Astrocyte (in vitro differentiated cells and primary cell): ENCODE measurements around the gene FCMR. TPM values are rescaled to one million over a fixed set of nuclear protein-coding genes. Genes with fewer than 3 reads are reported as not detected.

Experiments used
- DNase-seq: peaks from one replicate; pipeline ENCODE4 v3.0.0-alpha.2; 2010; ENCODE audit warnings: low read depth
- FAIRE-seq: peaks from 2 replicates; lab custom pipeline; 2011; peaks lifted over from hg19 to GRCh38; lab: Jason Lieb, UNC
- H2AFZ ChIP-seq: 2 replicates; pipeline ENCODE4 v1.6.0; 2012; ENCODE audit warnings: low read depth, low read length, inconsistent platforms
- H3K27ac ChIP-seq: 2 replicates; pipeline ENCODE4 v1.5.1; 2011; ENCODE audit warnings: low read depth, low read length, inconsistent platforms
- H3K27me3 ChIP-seq: 2 replicates; pipeline ENCODE4 v1.6.0; 2011; ENCODE audit warnings: low read length, inconsistent platforms; ENCODE audit not compliant: insufficient read depth
- H3K36me3 ChIP-seq: 2 replicates; pipeline ENCODE4 v1.5.1; 2011; ENCODE audit warnings: low read length, inconsistent platforms; ENCODE audit not compliant: insufficient read depth
- H3K4me1 ChIP-seq: 2 replicates; pipeline ENCODE4 v1.5.1; 2011; ENCODE audit warnings: low read length, inconsistent platforms; ENCODE audit not compliant: insufficient read depth
- H3K4me2 ChIP-seq: 2 replicates; pipeline ENCODE4 v1.6.0; 2012; ENCODE audit warnings: low read length, inconsistent platforms
- H3K4me3 ChIP-seq: 2 replicates; pipeline ENCODE4 v1.5.1; 2011; ENCODE audit warnings: low read depth, mild to moderate bottlenecking, low read length, inconsistent platforms; ENCODE audit not compliant: insufficient read depth
- H3K79me2 ChIP-seq: 2 replicates; pipeline ENCODE4 v1.6.0; 2012; ENCODE audit warnings: mild to moderate bottlenecking, low read length, inconsistent platforms; ENCODE audit not compliant: insufficient read depth
- H3K9ac ChIP-seq: 2 replicates; pipeline ENCODE4 v1.6.0; 2012; ENCODE audit warnings: mild to moderate bottlenecking, low read length, inconsistent platforms
- H3K9me3 ChIP-seq: 2 replicates; pipeline ENCODE4 v1.5.1; 2012; ENCODE audit warnings: low read depth, mild to moderate bottlenecking, low read length, inconsistent platforms; ENCODE audit not compliant: insufficient read depth
- H4K20me1 ChIP-seq: 2 replicates; pipeline ENCODE4 v1.6.0; 2012; ENCODE audit warnings: low read length, inconsistent platforms; ENCODE audit not compliant: insufficient read depth
- H3K27ac Mint-ChIP-seq: one replicate; pipeline ENCODE4 v1.8.0; 2021; ENCODE audit warnings: mild to moderate bottlenecking, mixed read lengths; ENCODE audit not compliant: unreplicated experiment
- H3K27me3 Mint-ChIP-seq: one replicate; pipeline ENCODE4 v1.8.0; 2021; ENCODE audit warnings: low read depth, mixed read lengths; ENCODE audit not compliant: unreplicated experiment
- H3K36me3 Mint-ChIP-seq: one replicate; pipeline ENCODE4 v1.8.0; 2021; ENCODE audit warnings: low read depth, mixed read lengths; ENCODE audit not compliant: unreplicated experiment
- H3K4me1 Mint-ChIP-seq: one replicate; pipeline ENCODE4 v1.8.0; 2021; ENCODE audit warnings: low read depth, mixed read lengths; ENCODE audit not compliant: unreplicated experiment
- H3K4me3 Mint-ChIP-seq: one replicate; pipeline ENCODE4 v1.8.0; 2021; ENCODE audit warnings: mild to moderate bottlenecking, moderate library complexity, mixed read lengths; ENCODE audit not compliant: unreplicated experiment
- H3K9me3 Mint-ChIP-seq: one replicate; pipeline ENCODE4 v1.8.0; 2021; ENCODE audit warnings: mild to moderate bottlenecking, mixed read lengths; ENCODE audit not compliant: unreplicated experiment
- CTCF ChIP-seq: IDR thresholded peaks from 2 replicates; pipeline ENCODE4 v1.5.1; 2011; ENCODE audit warnings: low read depth, mild to moderate bottlenecking, inconsistent platforms, low read length, moderate library complexity; ENCODE audit not compliant: insufficient read depth
- EZH2 ChIP-seq: IDR thresholded peaks from 2 replicates; pipeline ENCODE4 v1.6.1; 2012; ENCODE audit warnings: mild to moderate bottlenecking, low read length, inconsistent platforms; ENCODE audit not compliant: insufficient read depth
- total RNA-seq: library from RNA; stranded (reverse); gene quantifications from 2 replicates; pipeline ENCODE4 v1.2.1, GENCODE V29; 2021

Gene FCMR
- total RNA-seq, 1 donor from 2014 or later, result 0.73 TPM

GRCh38 chr1:206933333-206933945 is 11.7 kb upstream of the FCMR start:
- TF ChIP-seq EZH2 (no peak), CTCF (peak; percentile 13)
- Mint-ChIP-seq H3K9me3 (peaks cover 2% of the 10 kb centered on the region), H3K27me3 (peaks cover 25% of the 10 kb centered on the region), H3K4me1 (no peaks in the 10 kb centered on the region), H3K36me3 (no peaks in the 10 kb centered on the region), H3K4me3 (no peak overlapping the region), H3K27ac (no peak overlapping the region)
- FAIRE-seq (no peak), DNase-seq (no peak)
- Histone ChIP-seq H3K4me2 (no peak overlapping the region), H3K9ac (no peak overlapping the region), H3K79me2 (no peaks in the 10 kb centered on the region), H2AFZ (no peak overlapping the region), H3K4me3 (no peak overlapping the region), H3K4me1 (no peaks in the 10 kb centered on the region), H3K27ac (no peak overlapping the region), H3K9me3 (no peaks in the 10 kb centered on the region), H4K20me1 (no peaks in the 10 kb centered on the region), H3K27me3 (peaks cover 2% of the 10 kb centered on the region), H3K36me3 (no peaks in the 10 kb centered on the region)

- Histone ChIP-seq H3K79me2 (no peaks in the 10 kb centered on the region), H3K9me3 (no peaks in the 10 kb centered on the region), H2AFZ (no peak overlapping the region), H3K27ac (no peak overlapping the region), H3K4me3 (no peak overlapping the region), H3K4me2 (no peak overlapping the region), H3K9ac (no peak overlapping the region), H3K4me1 (no peaks in the 10 kb centered on the region), H3K36me3 (no peaks in the 10 kb centered on the region), H4K20me1 (no peaks in the 10 kb centered on the region), H3K27me3 (peaks cover 2% of the 10 kb centered on the region)
- DNase-seq (no peak), FAIRE-seq (no peak)
- Mint-ChIP-seq H3K36me3 (no peaks in the 10 kb centered on the region), H3K27ac (no peak overlapping the region), H3K27me3 (peaks cover 16% of the 10 kb centered on the region), H3K4me3 (no peak overlapping the region), H3K9me3 (peaks cover 2% of the 10 kb centered on the region), H3K4me1 (no peaks in the 10 kb centered on the region)
- TF ChIP-seq CTCF (no peak), EZH2 (no peak)
Measured at GRCh38 chr1:206932177-206932576, 10.4 kb upstream of the FCMR start.

GRCh38 chr1:206931709-206932108 is 10.0 kb upstream of the FCMR start:
- Mint-ChIP-seq H3K4me1 (no peaks in the 10 kb centered on the region), H3K36me3 (no peaks in the 10 kb centered on the region), H3K9me3 (peaks cover 2% of the 10 kb centered on the region), H3K4me3 (no peak overlapping the region), H3K27ac (no peak overlapping the region), H3K27me3 (peaks cover 12% of the 10 kb centered on the region)
- Histone ChIP-seq H3K4me1 (no peaks in the 10 kb centered on the region), H3K36me3 (no peaks in the 10 kb centered on the region), H3K4me2 (no peak overlapping the region), H3K27ac (no peak overlapping the region), H3K9me3 (no peaks in the 10 kb centered on the region), H3K27me3 (peaks cover 2% of the 10 kb centered on the region), H3K79me2 (no peaks in the 10 kb centered on the region), H3K9ac (no peak overlapping the region), H2AFZ (no peak overlapping the region), H4K20me1 (no peaks in the 10 kb centered on the region), H3K4me3 (no peak overlapping the region)
- DNase-seq (no peak), FAIRE-seq (no peak)
- TF ChIP-seq EZH2 (no peak), CTCF (no peak)
